Retina (tissue), 1 donor: ENCODE measurements around the gene TUBB4B.
A peak's percentile ranks its signal among the peaks of the same experiment; 100 is the strongest.

Experiments used
- DNase-seq: peaks from one replicate; pipeline ENCODE4 v3.0.0-alpha.2; 2016

TUBB4B gene

GRCh38 chr9:137240841-137241489 lies at the start of gene TUBB4B:
Gene TUBB4B (plus strand): TSS chr9:137241287. CDS start chr9:137241361, 74 bp downstream.
- DNase-seq: peak; percentile 99

GRCh38 chr9:137191691-137192447 lies 49.2 kb upstream of the TUBB4B start:
- DNase-seq: no peak

- DNase-seq: no peak
These were observed 48.7 kb upstream of the TUBB4B start for GRCh38 chr9:137192448-137192780.

DNA sequence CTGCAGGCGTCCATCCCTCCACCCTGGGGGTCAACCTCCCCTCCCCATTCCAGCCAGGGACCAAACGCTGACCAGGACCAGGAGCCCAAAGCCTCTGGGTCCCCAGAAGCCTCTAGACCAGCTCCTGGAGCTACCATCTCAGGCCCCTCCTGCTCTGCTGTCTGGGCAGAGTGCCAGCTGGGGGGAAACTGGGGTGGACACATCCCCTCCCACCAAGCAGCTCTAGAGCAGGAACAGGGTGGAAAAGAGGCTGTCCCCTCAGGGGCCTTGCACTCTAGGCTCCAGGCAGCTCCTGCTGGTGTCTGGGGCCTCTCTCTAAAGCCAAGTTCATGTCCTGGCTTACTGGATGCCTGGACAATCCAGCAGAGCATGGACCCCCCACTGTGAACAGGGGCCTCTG lies 48.2 kb upstream of the TUBB4B start:
- no peak for DNase-seq

DNA sequence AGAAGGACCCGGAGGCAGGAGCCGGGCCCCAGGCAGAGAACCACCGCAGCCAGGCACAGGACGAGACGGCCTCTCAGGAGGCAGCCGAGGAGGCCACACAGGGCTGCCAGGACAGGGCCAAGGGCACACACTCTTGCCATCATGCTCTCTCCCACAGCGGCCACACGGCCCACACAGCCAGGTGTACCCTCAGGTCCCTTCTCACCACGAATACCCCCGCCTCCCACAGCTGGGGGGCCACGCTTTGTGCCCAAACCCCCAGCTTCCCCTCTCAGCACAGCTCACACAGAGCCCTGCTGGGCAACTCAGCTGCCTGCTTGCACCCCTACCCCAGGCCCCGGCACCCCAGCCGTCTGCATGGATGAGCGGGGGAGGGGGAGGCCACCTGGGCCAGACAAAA lies 47.3 kb upstream of the TUBB4B start:
- no peak for DNase-seq

GRCh38 chr9:137194388-137194787 lies 46.7 kb upstream of the TUBB4B start:
- DNase-seq: no peak

DNA sequence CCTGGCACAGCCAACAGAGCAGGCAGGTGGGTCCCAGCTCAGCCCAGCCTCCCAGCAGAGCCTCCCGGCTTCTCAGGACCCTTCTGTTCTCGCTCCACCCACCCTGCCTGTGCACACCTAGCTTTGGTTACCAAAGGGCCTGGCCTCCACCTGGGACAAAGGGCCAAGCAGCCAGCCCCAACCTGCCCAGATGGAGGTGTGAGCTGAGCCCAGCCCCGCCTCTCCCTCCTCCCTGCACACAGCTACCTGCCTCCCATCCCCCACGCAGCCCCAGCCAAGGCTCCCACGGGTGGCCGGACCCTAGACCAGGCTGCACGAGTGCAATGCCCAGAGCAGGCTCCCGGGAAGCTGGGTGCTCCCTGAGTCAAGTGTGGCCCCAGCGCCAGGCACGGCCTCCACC lies 46.2 kb upstream of the TUBB4B start:
- DNase-seq: no peak

DNA sequence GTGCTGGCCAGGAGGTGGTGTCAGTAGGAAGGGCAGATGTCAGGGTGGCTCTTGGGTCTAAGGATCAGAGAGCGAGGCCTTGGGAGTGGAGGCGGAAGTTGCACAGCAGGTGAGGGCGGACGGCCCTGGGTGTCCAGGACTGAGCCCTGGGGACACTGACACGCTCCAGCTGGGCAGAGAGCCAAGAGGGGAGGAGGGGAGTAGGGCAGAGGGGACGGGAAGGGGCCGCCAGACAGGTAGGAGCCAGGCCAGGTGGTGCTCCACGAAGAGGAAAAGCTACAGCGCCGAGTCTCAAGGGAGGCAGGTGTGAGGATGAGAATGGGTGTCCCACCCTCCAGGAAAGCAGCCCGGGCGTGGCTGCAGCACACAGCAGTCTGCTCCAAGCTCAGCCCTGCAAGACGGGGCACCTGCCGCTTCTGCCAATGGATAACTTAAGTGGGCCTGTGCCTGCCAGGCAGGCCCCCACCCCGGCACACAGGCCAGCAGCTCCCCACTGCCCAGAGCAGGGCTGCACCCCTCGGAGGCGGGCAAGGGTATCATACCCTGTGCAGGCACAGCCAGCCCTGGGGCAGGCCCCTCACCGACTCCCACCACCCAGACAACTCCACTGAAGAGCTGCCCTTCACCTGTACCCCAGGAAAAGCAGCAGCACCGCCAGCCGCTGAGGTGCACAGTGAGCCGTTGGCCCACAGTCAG lies 45.4 kb upstream of the TUBB4B start:
- DNase-seq: no peak

- no peak for DNase-seq
These were observed 42.8 kb upstream of the TUBB4B start for GRCh38 chr9:137198051-137198901.

- DNase-seq: no peak
These were observed 42.2 kb upstream of the TUBB4B start for GRCh38 chr9:137198902-137199283.

DNA sequence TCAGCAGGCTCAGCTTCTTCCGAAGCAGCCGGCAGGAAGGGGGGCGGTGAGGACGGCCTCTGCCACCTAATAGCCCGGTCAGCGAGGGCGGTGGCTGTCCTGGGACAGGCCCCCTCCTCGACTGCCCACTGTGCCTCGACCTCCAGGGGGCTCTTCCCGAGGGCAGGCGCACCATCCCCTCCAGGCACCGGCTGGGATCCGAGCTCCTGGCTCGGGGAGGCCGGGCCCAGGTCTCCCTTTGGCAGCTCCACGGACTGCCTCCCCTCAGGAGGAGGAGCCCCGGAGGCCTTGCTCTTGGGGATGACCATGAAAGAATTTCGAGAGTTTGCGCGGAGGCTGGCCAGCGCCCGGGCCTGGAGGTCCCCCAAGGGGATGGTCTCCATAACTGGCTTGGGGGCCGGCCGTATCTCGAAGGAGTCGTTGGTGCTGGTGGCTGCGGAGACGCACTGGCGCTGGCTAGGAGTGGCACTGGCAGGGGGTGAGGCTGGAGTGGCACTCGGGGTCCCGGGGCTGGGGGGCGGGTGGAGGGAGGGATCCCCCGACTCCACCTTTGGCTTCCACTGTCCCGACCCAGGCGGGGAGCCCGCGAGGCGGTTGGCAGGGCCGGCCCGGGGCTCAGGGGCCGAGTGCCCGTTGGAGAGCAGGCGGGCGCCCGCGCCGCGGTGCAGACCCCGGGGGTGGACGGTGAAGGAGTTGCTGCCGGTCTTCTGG lies 41.5 kb upstream of the TUBB4B start:
- DNase-seq: peak; percentile 46

DNA sequence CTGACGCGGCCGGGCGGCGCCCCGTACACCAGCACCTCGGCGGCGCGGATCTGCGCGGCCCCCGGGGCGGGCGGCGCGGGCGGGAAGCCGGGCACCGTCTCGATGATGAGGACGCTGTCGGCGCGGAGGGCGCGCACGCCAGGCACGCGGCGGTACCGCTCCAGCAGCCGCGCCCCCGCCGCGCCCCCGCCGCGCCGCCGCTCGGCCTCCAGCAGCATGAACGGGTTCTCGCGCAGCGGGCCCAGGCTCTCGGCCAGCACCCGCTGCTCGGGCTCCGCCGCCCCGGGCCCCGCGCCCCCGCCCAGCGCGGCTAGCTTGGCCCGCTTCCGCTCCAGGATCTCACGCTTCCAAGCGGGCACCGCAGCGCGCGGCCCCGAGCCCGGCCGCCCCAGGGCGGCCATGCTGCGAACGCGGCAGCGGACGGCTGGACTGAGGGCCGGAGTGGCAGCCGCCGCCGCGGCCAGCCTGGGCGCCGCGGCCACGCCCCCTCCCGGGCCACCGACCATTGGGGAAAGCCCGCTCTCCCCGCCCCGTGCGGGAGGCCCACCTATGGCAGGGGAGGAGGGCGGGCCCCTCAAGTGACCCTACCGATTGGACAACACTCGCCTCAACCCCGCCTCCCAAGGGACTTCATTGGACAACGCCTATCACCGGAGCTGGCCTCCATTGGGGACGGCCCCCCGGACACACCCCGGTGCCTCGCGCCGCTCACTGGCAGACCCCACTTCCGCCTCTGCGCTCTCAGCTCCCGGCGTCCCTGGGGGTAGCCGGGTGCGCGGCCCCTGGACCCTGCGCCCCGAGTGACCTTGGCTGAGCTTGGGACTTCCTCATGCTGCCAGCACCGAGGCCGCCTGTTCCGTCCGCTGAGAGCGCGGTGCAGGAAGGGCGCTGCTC lies 40.5 kb upstream of the TUBB4B start, which contains the start of gene TPRN:
TSS of gene TPRN (minus strand) at position 431 of the 894 bp plus-strand sequence. CDS start at position 401, 30 bp downstream.
- DNase-seq: peak; percentile 96

- no peak for DNase-seq
These were observed 39.8 kb upstream of the TUBB4B start for GRCh38 chr9:137201205-137201868.

DNA sequence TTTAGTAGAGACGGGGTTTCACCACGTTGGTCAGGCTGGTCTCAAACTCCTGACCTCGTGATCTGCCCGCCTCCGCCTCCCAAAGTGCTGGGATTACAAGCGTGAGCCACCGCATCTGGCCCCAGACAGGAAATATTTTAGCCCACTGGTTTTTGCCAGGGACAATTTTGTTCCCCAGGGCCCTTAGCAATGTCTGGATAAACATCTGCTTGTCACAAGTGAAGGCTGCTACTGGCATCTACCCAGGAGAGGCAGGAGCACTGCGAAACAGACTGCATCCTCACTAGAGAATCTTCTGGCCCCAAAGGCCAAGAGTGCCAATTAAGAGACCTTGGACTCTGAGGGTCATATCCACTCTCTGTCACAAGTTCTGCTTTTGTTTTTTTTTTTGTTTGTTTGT lies 38.1 kb upstream of the TUBB4B start:
- no peak for DNase-seq

GRCh38 chr9:137204731-137205125 lies 36.4 kb upstream of the TUBB4B start:
- DNase-seq: no peak

DNA sequence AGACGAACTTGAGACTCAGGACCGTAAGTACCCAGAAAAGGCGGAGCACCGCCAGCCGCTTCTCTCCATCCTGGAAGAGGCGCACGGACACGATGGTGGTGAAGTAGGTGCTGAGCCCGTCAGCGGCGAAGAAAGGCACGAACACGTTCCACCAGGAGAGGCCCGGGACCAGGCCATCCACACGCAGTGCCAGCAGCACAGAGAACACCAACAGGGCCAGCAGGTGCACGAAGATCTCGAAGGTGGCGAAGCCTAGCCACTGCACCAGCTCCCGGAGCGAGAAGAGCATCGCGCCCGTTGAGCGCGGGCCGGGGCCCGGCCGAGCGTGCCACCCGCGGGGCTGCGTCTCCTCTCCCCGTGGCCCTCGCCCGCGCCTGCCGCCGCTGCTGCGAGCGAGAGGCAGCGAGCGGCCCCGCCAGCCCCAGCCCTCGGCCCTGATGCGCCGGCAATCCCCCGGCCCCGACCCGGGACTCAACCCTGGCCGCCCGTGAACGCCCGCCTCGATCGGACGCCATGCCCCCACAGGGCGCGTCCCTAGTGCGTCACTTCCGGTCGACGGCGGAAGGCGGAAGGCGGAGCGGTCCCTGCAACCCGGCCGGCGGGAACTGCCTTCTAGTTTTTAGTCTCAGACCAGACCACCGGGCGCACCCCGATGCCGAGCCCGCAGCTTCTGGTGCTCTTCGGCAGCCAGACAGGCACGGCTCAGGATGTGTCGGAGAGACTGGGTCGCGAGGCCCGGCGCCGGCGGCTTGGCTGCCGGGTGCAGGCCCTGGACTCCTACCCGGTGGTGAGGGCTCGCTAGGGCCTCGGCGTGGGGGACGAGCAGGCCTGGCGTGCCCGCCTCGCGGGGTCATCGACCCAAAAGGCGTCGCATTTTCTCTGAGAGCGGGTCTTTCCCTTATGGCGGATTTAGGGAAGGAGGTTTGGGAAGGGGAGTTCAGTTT lies 35.7 kb upstream of the TUBB4B start, which contains the start of the genes NDOR1 and TMEM203:
TSS of gene NDOR1 (plus strand) at position 575 of the 944 bp plus-strand sequence. CDS start at position 653, 78 bp downstream.
TSS of gene TMEM203 (minus strand) at position 523 of the 944 bp plus-strand sequence. CDS start at position 289, 234 bp downstream.
- peak; percentile 95 for DNase-seq

GRCh38 chr9:137206602-137207001 lies 34.5 kb upstream of the TUBB4B start:
- DNase-seq: no peak

GRCh38 chr9:137211532-137211931 lies 29.6 kb upstream of the TUBB4B start:
- DNase-seq: no peak

DNA sequence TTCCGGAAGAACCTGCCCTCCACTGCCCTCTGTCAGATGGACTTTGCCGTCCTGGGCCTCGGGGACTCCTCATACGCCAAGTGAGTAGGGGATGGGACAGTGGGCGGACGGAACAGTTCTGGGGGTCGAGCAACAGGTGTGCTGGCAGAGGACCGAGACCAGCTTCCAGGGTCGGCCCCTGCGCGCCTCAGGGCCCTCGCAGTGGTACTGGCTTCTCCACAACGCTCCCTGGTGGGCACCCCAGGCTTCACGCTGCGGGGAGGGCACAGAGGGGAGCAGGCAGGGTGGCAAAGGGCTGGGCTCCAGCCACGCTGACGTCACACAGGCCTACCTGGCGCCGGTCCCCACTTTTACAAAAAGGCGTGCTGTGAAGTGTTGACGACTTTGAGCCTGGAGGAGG lies 28.6 kb upstream of the TUBB4B start:
- no peak for DNase-seq
